ENCODE measurements around the gene TSPAN1. TPM values are rescaled to one million over a fixed set of nuclear protein-coding genes. Genes with fewer than 3 reads are reported as not detected.

TSPAN1 gene
- total and polyA plus RNA-seq, 10 of the 15 experiments (the other 5 are each of a cell fraction or from before 2014, with no cell fraction given) = 0.08 to 0.29 (median 0.23) TPM; not detected in 5

DNA sequence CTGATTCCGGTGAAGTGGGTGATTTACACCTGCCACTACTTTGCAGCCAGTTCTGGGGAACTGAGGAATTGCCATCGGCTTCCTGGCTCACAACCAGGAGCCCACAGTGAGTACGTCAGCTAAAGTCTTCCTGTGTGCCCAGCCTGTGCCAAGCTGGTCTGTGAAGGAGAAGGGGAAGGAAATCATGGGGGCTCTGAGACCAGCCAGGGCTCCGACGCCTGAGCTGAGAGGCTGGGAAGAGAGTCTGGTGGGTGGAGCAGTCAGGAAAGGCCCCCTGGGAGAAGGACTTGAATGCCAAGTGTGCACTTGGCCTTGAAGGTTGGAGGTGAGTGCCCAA is 29.5 kb downstream of the TSPAN1 start:
- Histone ChIP-seq H3K27ac (ENCODE audit: control insufficient read depth, insufficient read depth) (no peak overlapping the region), H3K9ac (ENCODE audit: control insufficient read depth, insufficient read depth, low read length) (no peak overlapping the region), H3K4me3 (no peak overlapping the region), H2AFZ (ENCODE audit: control insufficient read depth, low read depth, low read length) (no peak overlapping the region), H4K20me1 (ENCODE audit: control insufficient read depth, insufficient read depth) (no peaks in the 10 kb centered on the region), H3K4me1 (ENCODE audit: control insufficient read depth, insufficient read depth, low read length) (peaks cover 3% of the 10 kb centered on the region; the same call in 1 of the 2 replicates), H3K4me2 (ENCODE audit: control insufficient read depth, insufficient read depth) (no peak overlapping the region), H3K27me3 (replicated peaks in 1 of 2; ENCODE audit: control insufficient read depth in 2 of 2, insufficient read depth in 2 of 2, low read length in 1 of 2) (no peaks in the 10 kb centered on the region), H3K79me2 (ENCODE audit: control insufficient read depth, insufficient read depth, low read length) (no peaks in the 10 kb centered on the region), H3K9me3 (replicated peaks; ENCODE audit: control insufficient read depth, insufficient read depth, low read length) (no peaks in the 10 kb centered on the region), H3K36me3 (ENCODE audit: control insufficient read depth in 2 of 2, insufficient read depth in 2 of 2, low read length in 1 of 2) (no peaks in the 10 kb centered on the region)
- CTCF ChIA-PET = interaction anchor here (4.4 kb wide), 1 partner anchor 20 kb away, joined by 23 read pairs; no protein-coding TSS in a partner anchor
- WGBS (ENCODE audit: insufficient coverage, insufficient replicate concordance, low lambda C conversion rate, missing lambda C conversion rate) = 69% methylated on average over 5 of the region's 5 CpGs
- intact Hi-C loops (cut with micrococcal nuclease; ENCODE audit: unreplicated experiment) (no loop called here), in situ Hi-C loops (cut with MboI) (no loop called here)
- RAD21 ChIA-PET (ENCODE audit: unreplicated experiment) = interaction anchor here (0.7 kb wide), 1 partner anchor 268 kb away, joined by 3 read pairs; no protein-coding TSS in a partner anchor
- no peak for ATAC-seq
- no peak for DNase-seq (ENCODE audit: low read depth, low spot score)
- TF ChIP-seq CHD1 (IDR thresholded peaks at IDR 0.05; ENCODE audit: low read depth, low read length) (no peak), IRF4 (IDR thresholded peaks at IDR 0.05; ENCODE audit: low read depth, low read length) (no peak), SRF (IDR thresholded peaks at IDR 0.05; ENCODE audit: low read depth in 2 of 2, low read length in 2 of 2) (no peak), RCOR1 (conservative IDR thresholded peaks at IDR 0.05; ENCODE audit: low read depth, low read length) (no peak), CBFB (IDR thresholded peaks at IDR 0.05; ENCODE audit: low read depth) (no peak), NFYB (IDR thresholded peaks at IDR 0.05; ENCODE audit: insufficient read depth, low read depth, low read length) (no peak)
- TF ChIP-seq, protein P1, sequence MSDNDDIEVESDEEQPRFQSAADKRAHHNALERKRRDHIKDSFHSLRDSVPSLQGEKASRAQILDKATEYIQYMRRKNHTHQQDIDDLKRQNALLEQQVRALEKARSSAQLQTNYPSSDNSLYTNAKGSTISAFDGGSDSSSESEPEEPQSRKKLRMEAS (IDR thresholded peaks at IDR 0.05; ENCODE audit: low read depth, low read length) = no peak
- POLR2A ChIA-PET = no interaction called here
- SMC1A ChIA-PET (ENCODE audit: uncharacterized antibody, unreplicated experiment) = interaction anchor here (1.0 kb wide), 1 partner anchor 23 kb away, joined by 4 read pairs; no protein-coding TSS in a partner anchor
- BruUV-seq (replicated peaks) = no TSS peak
- no peak for FAIRE-seq

DNA sequence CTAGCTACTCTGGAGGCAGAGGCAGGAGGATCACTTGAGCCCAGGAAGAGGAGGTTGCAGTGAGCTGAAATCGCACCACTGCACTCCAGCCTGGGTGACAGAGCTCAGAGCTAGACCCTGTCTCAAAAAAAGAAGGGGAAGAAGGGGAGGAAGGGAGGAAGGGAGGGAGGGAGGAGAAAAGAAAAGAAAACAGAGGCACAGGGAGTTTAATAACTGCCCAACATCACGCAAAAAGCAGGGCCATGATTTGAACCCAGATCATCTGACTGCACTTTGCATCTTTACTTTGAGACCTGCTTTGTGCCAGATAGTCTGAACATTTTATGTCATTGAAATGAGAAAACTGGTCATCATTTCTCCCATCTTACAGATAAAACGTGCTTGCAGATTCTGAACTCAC is 30.3 kb downstream of the TSPAN1 start:
- BruUV-seq (replicated peaks) = no TSS peak
- ChIA-PET SMC1A (ENCODE audit: uncharacterized antibody, unreplicated experiment) (interaction anchor here (1.0 kb wide), 1 partner anchor 23 kb away, joined by 4 read pairs; no protein-coding TSS in a partner anchor), CTCF (interaction anchor here (4.4 kb wide), 1 partner anchor 19 kb away, joined by 23 read pairs; no protein-coding TSS in a partner anchor), POLR2A (no interaction called here), RAD21 (ENCODE audit: unreplicated experiment) (interaction anchor here (0.9 kb wide), 1 partner anchor 18 kb away, joined by 3 read pairs; no protein-coding TSS in a partner anchor)
- Histone ChIP-seq H3K36me3 (ENCODE audit: control insufficient read depth in 2 of 2, insufficient read depth in 2 of 2, low read length in 1 of 2) (no peaks in the 10 kb centered on the region), H3K27ac (ENCODE audit: control insufficient read depth, insufficient read depth) (no peak overlapping the region), H3K9me3 (replicated peaks; ENCODE audit: control insufficient read depth, insufficient read depth, low read length) (no peaks in the 10 kb centered on the region), H4K20me1 (ENCODE audit: control insufficient read depth, insufficient read depth) (no peaks in the 10 kb centered on the region), H3K4me3 (no peak overlapping the region), H3K9ac (ENCODE audit: control insufficient read depth, insufficient read depth, low read length) (no peak overlapping the region), H3K79me2 (ENCODE audit: control insufficient read depth, insufficient read depth, low read length) (no peaks in the 10 kb centered on the region), H3K4me1 (ENCODE audit: control insufficient read depth, insufficient read depth, low read length) (peaks cover 3% of the 10 kb centered on the region; the same call in 1 of the 2 replicates), H2AFZ (ENCODE audit: control insufficient read depth, low read depth, low read length) (no peak overlapping the region), H3K4me2 (ENCODE audit: control insufficient read depth, insufficient read depth) (no peak overlapping the region), H3K27me3 (replicated peaks in 1 of 2; ENCODE audit: control insufficient read depth in 2 of 2, insufficient read depth in 2 of 2, low read length in 1 of 2) (no peaks in the 10 kb centered on the region)
- FAIRE-seq (no peak), ATAC-seq (no peak), DNase-seq (ENCODE audit: low read depth, low spot score) (no peak)
- intact Hi-C loops (cut with micrococcal nuclease; ENCODE audit: unreplicated experiment) = no loop called here
- in situ Hi-C loops (cut with MboI) = no loop called here
- WGBS (ENCODE audit: insufficient coverage, insufficient replicate concordance, low lambda C conversion rate, missing lambda C conversion rate) = 72% methylated on average over 3 of the region's 3 CpGs
- TF ChIP-seq YBX1 (IDR thresholded peaks at IDR 0.05) = no peak
- TF ChIP-seq BHLHE40 (IDR thresholded peaks at IDR 0.05; ENCODE audit: borderline replicate concordance in 1 of 2, low read depth in 2 of 2, low read length in 1 of 2) = no peak
- TF ChIP-seq, protein P2, sequence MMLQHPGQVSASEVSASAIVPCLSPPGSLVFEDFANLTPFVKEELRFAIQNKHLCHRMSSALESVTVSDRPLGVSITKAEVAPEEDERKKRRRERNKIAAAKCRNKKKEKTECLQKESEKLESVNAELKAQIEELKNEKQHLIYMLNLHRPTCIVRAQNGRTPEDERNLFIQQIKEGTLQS (IDR thresholded peaks at IDR 0.05; ENCODE audit: borderline replicate concordance, extremely low read depth, low read depth, low read length) = no peak
- TF ChIP-seq NRF1 (conservative IDR thresholded peaks at IDR 0.05; ENCODE audit: low read depth, low read length) = no peak
- TF ChIP-seq TCF3 (IDR thresholded peaks at IDR 0.05; ENCODE audit: borderline replicate concordance, insufficient read depth, low read depth, low read length) = no peak
- TF ChIP-seq IKZF1 (conservative IDR thresholded peaks at IDR 0.05) = no peak
- TF ChIP-seq, protein P3, sequence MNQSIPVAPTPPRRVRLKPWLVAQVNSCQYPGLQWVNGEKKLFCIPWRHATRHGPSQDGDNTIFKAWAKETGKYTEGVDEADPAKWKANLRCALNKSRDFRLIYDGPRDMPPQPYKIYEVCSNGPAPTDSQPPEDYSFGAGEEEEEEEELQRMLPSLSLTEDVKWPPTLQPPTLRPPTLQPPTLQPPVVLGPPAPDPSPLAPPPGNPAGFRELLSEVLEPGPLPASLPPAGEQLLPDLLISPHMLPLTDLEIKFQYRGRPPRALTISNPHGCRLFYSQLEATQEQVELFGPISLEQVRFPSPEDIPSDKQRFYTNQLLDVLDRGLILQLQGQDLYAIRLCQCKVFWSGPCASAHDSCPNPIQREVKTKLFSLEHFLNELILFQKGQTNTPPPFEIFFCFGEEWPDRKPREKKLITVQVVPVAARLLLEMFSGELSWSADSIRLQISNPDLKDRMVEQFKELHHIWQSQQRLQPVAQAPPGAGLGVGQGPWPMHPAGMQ (IDR thresholded peaks at IDR 0.05; ENCODE audit: borderline replicate concordance) = no peak
- no peak for TF ChIP-seq CBX5 (IDR thresholded peaks at IDR 0.05; ENCODE audit: low read depth)
- no peak for TF ChIP-seq BMI1 (IDR thresholded peaks at IDR 0.05; ENCODE audit: borderline replicate concordance)
- no peak for TF ChIP-seq SIN3A (IDR thresholded peaks at IDR 0.05; ENCODE audit: low read depth, low read length)
- TF ChIP-seq ESRRA (IDR thresholded peaks at IDR 0.05; ENCODE audit: low read length) = no peak
